Tibial artery (tissue), 4 donors: ENCODE data around the gene EPN2.

Experiments used
- DNase-seq, 2 donors: peaks; one replicate each; pipeline ENCODE4 v3.0.0-alpha.2; 2019
- H3K27ac ChIP-seq, 2 donors: fragments of 200-600 bp; sonication (generic) in 1 of 2; 1 replicate in 1 of 2; 2 replicates in 1 of 2; pipeline ENCODE4 v1.5.1; 2018 to 2019; ENCODE audit warnings: mild to moderate bottlenecking in 1 of 2
- H3K27me3 ChIP-seq, 2 donors: fragments of 200-600 bp; sonication (generic) in 1 of 2; one replicate each; pipeline versions ENCODE4 v1.5.1 to v1.6.0; 2016 to 2019
- H3K36me3 ChIP-seq, 3 donors: fragments of 200-600 bp; sonication (generic) in 2 of 3; one replicate each; pipeline ENCODE4 v1.5.1; 2016 to 2019; ENCODE audit warnings: mild to moderate bottlenecking in 2 of 3
- H3K4me1 ChIP-seq, 4 donors: fragments of 200-600 bp; sonication (generic) in 2 of 4; 1 replicate in 3 of 4; 2 replicates in 1 of 4; pipeline ENCODE4 v1.5.1; 2016 to 2019
- H3K4me3 ChIP-seq, 2 donors: fragments of 200-600 bp; sonication (generic) in 1 of 2; 1 replicate in 1 of 2; 2 replicates in 1 of 2; pipeline ENCODE4 v1.5.1; 2018 to 2019; ENCODE audit warnings: mild to moderate bottlenecking in 2 of 2
- H3K9me3 ChIP-seq, 3 donors: fragments of 200-600 bp; sonication (generic) in 1 of 3; one replicate each; pipeline ENCODE4 v1.5.1; 2016 to 2019
- intact Hi-C: fragments of 100-400 bp; cut with DNase I; formaldehyde crosslinking; loops from one replicate; pipeline ENCODE4 v1.15.0; 2023; ENCODE audit warnings: low total_unique reads
- TF ChIP-seq, protein P1 (sequence below), 2 experiments: fragments of 200-600 bp in 1 of 2; fragments of 450-650 bp in 1 of 2; IDR thresholded peaks; one replicate each; pipeline ENCODE4 v1.5.1; 2017 to 2019; ENCODE audit warnings: antibody characterized with exemption in 2 of 2, mild to moderate bottlenecking in 1 of 2, moderate library complexity in 1 of 2

Gene EPN2

DNA sequence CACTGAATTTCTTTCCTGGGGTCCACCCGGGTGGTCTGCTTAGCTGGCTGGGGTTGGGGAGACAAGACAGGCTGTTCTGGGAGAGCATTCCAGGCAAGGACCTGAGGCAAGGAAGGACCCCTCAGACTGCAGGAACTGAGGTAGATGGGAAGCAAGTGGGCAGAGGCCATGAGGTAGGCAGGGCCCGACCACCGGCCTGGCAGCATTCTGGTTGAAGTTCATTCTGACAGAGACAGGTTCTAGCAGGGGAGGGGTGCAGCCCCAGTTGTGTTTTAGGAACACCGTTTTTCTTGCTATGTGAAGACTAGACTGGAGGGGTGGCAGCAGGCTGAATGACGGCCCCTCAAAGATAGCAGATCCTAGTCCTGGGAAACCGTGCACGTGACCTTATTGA lies 107.9 kb downstream of the EPN2 start:
- intact Hi-C loops: no loop called here
- Histone ChIP-seq H3K4me3 (no peak overlapping the region), H3K36me3 (no peaks in the 10 kb centered on the region), H3K4me1 (peaks cover 0 to 46% (median 30%) of the 10 kb centered on the region in 4 donors), H3K27ac (peak overlapping the region; percentile 79 to 97), H3K9me3 (no peaks in the 10 kb centered on the region), H3K27me3 (no peaks in the 10 kb centered on the region)
- TF ChIP-seq, protein P1, sequence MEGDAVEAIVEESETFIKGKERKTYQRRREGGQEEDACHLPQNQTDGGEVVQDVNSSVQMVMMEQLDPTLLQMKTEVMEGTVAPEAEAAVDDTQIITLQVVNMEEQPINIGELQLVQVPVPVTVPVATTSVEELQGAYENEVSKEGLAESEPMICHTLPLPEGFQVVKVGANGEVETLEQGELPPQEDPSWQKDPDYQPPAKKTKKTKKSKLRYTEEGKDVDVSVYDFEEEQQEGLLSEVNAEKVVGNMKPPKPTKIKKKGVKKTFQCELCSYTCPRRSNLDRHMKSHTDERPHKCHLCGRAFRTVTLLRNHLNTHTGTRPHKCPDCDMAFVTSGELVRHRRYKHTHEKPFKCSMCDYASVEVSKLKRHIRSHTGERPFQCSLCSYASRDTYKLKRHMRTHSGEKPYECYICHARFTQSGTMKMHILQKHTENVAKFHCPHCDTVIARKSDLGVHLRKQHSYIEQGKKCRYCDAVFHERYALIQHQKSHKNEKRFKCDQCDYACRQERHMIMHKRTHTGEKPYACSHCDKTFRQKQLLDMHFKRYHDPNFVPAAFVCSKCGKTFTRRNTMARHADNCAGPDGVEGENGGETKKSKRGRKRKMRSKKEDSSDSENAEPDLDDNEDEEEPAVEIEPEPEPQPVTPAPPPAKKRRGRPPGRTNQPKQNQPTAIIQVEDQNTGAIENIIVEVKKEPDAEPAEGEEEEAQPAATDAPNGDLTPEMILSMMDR (IDR thresholded peaks at IDR 0.05): no peak
- DNase-seq: no peak

DNA sequence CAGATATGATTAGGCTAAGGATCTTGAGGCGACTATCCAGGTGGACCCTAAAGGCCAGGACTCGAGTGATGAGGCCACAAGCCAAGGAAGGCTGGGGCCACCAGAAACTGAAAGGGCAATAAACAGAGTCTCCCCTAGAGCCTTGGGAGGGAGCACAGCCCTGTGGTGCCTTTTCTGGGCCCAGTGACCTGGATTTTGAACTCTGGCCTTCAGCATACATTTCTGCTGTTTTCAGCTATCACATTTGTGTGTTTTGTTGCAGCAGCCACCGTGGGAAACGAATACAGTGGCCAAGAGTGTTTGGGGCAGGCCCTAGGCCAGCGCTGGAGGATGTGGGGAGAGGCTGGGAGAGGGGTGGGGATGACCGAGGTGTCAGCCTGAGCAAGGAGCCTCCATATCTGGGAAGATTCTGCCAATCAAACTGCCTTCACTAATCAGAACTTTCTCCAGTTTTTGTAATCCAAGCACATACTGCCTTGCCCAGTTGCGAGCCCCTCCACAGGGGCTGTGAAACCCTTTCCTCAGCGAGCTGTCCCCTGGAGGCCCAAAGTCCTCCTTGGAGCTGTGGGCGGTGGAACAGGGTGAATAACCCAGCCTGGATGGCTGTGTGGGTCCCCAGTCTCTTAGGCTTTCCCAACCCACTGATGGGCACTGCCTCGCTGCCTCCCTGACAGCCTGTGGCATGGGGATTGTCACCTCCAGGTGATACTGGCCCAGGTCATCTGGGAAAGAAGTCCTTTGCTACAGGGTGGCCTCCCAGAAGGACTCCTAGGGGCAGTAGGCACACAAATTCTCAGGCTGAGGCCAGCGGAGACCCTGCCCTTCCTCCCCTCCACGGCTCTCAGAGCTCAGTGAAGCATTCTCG lies 108.6 kb downstream of the EPN2 start:
- DNase-seq: peak; percentile 18 to 63
- Histone ChIP-seq H3K27ac (peak overlapping the region; percentile 79 to 97), H3K4me1 (peaks cover 0 to 46% (median 30%) of the 10 kb centered on the region in 4 donors), H3K4me3 (no peak overlapping the region), H3K36me3 (no peaks in the 10 kb centered on the region), H3K27me3 (no peaks in the 10 kb centered on the region), H3K9me3 (no peaks in the 10 kb centered on the region)
- TF ChIP-seq, protein P1 (IDR thresholded peaks at IDR 0.05): no peak
- intact Hi-C loops: no loop called here

DNA sequence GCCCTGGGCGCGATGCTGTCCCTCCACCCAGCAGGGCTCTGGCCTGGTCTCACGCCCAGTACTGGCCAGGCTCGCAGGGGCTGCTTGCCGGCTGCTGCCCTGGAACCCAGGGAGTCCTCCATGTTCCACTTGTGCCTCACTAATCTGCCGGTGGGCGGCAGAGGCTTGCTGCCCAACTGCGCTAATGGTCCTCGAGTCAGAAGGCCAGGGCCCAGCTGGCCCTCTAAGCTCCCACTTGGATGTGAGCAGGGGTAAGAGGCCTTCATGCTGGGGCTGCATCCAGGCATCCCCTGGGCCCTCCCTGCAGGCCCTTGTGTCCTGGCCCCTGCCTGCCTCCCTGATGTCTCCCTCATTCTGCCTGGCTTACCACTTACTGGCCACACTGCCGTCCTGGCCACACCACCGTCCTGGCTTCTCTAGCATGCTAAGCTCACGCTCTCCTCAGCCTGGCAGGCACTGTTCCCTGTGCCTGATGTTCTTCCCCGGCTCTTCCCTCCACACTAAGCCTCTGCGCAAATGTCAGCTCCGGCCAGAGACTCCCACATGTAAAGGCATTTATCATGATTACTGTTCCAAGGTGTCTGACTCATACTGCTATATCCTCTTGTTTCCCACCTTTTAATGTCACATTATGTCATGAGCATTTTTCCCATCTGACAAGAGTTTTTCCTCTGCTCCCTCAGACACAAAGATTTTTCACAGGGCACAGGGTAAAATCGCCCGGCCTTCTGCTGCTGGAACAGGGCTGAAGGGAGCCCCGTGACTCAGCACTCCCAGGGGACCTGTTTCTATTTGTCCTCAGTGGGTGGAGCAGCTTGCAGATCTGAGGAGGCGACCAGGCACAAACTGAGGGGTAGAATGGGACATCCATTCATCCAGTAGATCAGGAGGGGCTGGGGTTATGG lies 109.4 kb downstream of the EPN2 start:
- Histone ChIP-seq H3K27ac (peak overlapping the region; percentile 79 to 97), H3K36me3 (no peaks in the 10 kb centered on the region), H3K4me3 (no peak overlapping the region), H3K27me3 (no peaks in the 10 kb centered on the region), H3K9me3 (no peaks in the 10 kb centered on the region), H3K4me1 (peaks cover 0 to 46% (median 30%) of the 10 kb centered on the region in 4 donors)
- peak; percentile 88 to 96 for DNase-seq
- intact Hi-C loops: no loop called here
- TF ChIP-seq, protein P1 (IDR thresholded peaks at IDR 0.05): no peak

DNA sequence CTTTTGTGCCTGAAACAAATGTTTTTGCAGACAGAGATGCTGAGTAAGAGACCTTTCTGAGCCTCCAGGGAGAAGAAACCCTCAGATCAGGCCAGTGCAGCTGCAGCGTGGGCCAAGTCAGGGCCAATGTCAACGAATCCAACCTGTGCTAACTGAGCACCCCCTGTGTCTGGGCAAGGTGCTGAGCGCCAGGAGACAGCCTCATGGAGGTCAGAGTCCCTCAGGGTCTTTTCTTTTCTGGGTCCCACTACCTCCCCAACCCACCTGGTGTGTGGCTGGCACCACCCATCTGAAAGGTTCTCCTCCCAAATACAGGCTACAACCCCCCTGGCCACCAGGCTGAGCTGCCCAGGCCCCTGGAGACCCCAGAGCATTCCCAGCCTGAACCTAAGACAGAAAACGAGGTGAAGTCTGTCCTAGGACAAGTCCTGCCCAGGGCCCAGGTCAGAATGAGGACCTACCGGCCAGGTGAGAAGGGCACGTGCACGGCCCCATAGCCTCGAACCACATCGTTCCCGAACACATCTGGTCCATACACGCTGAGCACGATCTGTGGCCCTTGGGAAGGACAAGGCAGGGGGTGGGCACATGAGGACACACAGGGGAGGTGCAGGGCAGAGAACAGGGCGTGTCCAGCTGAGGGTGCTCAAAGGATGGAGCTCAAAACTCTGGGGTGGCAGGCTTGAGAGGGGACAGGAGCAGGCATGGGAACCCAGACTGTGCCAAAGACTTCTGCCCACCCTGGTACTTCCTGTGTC lies 110.3 kb downstream of the EPN2 start:
- H3K27ac ChIP-seq: peak overlapping the region; percentile 79 to 97
- TF ChIP-seq, protein P1 (IDR thresholded peaks at IDR 0.05): no peak
- no peaks in the 10 kb centered on the region for H3K27me3 ChIP-seq
- no peak overlapping the region for H3K4me3 ChIP-seq
- peak; percentile 17 to 65 for DNase-seq
- H3K9me3 ChIP-seq: no peaks in the 10 kb centered on the region
- H3K36me3 ChIP-seq: no peaks in the 10 kb centered on the region
- intact Hi-C loops: no loop called here
- H3K4me1 ChIP-seq: peaks cover 0 to 42% (median 27%) of the 10 kb centered on the region in 4 donors

DNA sequence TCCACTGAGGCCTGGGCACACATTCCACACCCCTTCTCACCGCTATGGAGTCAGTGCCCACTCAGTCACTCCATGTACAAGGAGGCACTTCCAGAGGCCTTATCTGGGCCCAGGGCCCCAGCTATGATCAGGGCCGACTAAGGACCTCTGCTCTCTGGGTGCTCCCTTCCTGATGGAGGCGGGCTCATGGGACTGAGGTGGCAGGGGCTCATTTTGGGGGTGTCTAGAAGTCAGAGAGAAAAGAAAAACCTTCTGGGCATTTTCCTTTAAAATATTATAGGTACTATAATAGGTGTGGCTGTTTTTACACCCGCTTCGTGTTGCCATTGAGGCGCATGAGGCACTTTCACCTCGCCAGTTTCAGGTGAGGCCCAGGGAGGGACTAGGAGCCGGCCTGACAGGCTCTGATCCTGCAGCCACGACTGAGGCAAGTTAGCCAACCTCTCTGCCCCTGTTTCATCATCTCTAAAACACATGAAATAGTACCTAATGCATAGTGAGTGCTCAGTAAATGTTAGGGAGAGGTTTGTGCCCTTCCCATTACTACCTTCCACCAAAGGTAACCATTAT lies 111.0 kb downstream of the EPN2 start:
- no peaks in the 10 kb centered on the region for H3K9me3 ChIP-seq
- no peaks in the 10 kb centered on the region for H3K27me3 ChIP-seq
- H3K4me1 ChIP-seq: peaks cover 0 to 41% (median 24%) of the 10 kb centered on the region in 4 donors
- peak overlapping the region; percentile 79 to 97 for H3K27ac ChIP-seq
- no peaks in the 10 kb centered on the region for H3K36me3 ChIP-seq
- TF ChIP-seq, protein P1 (IDR thresholded peaks at IDR 0.05): no peak
- DNase-seq: peak; percentile 10 to 65
- intact Hi-C loops: no loop called here
- no peak overlapping the region for H3K4me3 ChIP-seq
